Fibroblast of pulmonary artery (primary cell): ENCODE data around the gene GLI1.
"Not testable (repeated sequence)": the region's sequence is repeated elsewhere in the genome, so short reads cannot be mapped to it uniquely, and the experiment has no call there.

Experiments used
- DNase-seq: peaks from one replicate; pipeline ENCODE4 v3.0.0-alpha.2; 2010; ENCODE audit warnings: low read depth
- H3K4me3 ChIP-seq: replicated peaks from 2 replicates; pipeline ENCODE4 v1.5.1; 2011; ENCODE audit warnings: low read depth, mild to moderate bottlenecking, control low read depth, low read length, moderate library complexity
- TF ChIP-seq, protein P1 (sequence below): IDR thresholded peaks from 2 replicates; pipeline ENCODE4 v1.5.1; 2011; ENCODE audit warnings: mild to moderate bottlenecking, control low read depth, low read length, inconsistent platforms; ENCODE audit errors: missing control alignments

Gene GLI1

DNA sequence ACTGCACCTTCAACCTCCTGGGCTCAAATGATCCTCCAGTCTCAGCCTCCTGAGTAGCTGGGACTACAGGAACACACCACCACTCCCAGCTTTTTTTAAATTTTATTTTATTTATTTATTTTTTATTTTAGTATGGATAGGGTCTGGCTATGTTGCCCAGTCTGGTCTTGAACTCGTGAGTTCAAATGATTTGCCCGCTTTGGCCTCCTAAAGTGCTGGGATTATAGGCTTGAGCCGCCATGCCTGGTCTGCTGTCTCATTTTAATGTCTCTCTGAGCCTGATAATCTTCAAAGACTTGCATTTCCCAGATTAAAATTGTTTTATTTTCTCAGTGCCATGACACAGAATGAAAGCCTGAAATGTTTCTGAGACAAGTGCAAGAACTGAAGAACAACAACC is 26.2 kb upstream of the GLI1 start:
- no peak for DNase-seq
- TF ChIP-seq, protein P1, sequence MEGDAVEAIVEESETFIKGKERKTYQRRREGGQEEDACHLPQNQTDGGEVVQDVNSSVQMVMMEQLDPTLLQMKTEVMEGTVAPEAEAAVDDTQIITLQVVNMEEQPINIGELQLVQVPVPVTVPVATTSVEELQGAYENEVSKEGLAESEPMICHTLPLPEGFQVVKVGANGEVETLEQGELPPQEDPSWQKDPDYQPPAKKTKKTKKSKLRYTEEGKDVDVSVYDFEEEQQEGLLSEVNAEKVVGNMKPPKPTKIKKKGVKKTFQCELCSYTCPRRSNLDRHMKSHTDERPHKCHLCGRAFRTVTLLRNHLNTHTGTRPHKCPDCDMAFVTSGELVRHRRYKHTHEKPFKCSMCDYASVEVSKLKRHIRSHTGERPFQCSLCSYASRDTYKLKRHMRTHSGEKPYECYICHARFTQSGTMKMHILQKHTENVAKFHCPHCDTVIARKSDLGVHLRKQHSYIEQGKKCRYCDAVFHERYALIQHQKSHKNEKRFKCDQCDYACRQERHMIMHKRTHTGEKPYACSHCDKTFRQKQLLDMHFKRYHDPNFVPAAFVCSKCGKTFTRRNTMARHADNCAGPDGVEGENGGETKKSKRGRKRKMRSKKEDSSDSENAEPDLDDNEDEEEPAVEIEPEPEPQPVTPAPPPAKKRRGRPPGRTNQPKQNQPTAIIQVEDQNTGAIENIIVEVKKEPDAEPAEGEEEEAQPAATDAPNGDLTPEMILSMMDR, result no peak
- H3K4me3 ChIP-seq, result no peak overlapping the region

DNA sequence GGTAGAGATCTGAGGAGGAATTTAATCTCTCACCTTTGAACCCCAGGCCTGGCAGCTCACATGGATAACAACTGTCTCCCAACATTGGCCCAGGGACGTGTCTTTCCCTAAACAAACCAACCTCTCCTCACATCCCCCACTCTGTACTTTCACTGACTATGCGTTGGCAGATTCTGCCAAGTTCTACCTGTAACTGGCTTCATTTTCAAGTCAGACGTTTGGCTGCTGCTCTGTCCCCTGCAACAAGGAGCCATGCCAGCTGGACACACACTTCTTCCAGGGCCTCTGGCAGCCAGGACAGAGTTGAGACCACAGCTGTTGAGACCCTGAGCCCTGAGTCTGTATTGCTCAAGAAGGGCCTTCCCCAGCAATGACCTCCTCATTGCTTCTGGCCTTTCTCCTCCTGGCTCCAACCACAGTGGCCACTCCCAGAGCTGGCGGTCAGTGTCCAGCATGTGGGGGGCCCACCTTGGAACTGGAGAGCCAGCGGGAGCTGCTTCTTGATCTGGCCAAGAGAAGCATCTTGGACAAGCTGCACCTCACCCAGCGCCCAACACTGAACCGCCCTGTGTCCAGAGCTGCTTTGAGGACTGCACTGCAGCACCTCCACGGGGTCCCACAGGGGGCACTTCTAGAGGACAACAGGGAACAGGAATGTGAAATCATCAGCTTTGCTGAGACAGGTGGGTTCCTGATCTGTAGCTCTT is 24.9 kb upstream of the GLI1 start, which contains the start of gene INHBC:
Gene INHBC (plus strand): TSS at position 268 of the 707 bp plus-strand sequence. CDS start 103 bp downstream, at position 371.
- no peak within 1 kb of the TSS for H3K4me3 ChIP-seq
- TF ChIP-seq, protein P1, result no peak
- DNase-seq, result no peak

DNA sequence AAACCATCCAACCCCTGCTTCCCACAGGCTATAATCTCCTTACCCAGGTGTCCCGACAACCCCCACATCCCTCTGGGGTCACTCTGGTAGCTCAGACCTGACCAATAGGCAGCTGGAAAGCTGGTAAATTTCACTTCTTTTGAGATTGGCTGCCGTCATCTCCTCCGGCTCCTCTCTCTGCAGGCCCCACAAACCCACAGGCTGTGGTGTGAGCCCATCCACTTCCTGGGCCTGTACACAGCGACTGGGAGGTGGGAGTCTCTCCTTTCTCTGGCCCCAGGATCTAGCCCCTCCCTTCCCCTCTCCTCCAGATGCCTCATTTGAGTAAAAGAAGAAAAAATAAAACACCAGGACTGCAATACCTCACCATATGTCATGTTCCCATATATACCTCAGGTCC is 24.3 kb upstream of the GLI1 start:
- TF ChIP-seq, protein P1, result no peak
- no peak for DNase-seq

DNA sequence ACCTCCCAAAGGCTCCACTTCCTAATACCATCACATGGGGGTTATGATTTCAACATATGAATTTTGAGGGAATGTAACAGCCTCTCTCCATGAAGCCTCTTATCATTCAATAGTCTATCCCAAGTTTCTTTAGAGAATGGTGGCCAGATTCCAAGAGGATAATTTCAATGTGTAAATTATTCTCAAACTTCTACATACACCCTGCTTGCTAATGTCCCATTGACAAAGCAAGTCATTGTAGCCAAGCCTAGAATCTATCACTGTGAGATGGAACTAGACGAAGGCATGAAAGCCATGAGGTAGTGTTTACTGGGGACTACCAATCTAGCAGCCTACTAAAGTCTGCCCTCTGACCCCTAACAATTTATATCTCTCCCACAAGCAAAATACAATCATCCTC is 21.2 kb upstream of the GLI1 start:
- no peak for DNase-seq
- TF ChIP-seq, protein P1, result no peak
- H3K4me3 ChIP-seq, result no peak overlapping the region

More for the DNA sequence above, 24.3 kb upstream of the GLI1 start:
- no peak overlapping the region for H3K4me3 ChIP-seq

DNA sequence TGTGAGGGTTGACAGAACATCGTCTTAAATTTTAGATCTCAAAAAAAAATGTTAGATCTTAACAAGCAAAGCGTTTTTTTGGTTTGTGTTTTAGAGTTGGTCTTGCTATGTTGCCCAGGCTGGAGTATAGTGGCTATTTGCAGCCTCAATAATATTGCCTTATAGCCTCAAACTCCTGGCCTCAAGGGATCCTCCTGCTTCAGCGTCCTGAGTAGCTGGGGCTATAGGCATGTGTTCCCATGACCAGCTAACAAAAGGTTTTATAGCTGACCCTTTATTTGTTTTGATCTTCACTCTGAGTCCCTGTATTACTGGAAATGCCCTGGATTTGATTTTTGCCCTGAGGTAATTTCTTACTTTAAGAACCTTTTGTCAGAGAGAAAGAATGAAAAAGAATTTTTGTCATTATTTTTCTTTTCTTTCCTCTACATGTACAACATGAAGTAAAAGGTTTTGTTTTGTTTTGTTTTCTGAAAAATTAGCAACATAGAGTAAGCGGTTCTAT is 19.8 kb upstream of the GLI1 start:
- DNase-seq, result no peak
- H3K4me3 ChIP-seq, result no peak overlapping the region
- TF ChIP-seq, protein P1, result no peak

DNA sequence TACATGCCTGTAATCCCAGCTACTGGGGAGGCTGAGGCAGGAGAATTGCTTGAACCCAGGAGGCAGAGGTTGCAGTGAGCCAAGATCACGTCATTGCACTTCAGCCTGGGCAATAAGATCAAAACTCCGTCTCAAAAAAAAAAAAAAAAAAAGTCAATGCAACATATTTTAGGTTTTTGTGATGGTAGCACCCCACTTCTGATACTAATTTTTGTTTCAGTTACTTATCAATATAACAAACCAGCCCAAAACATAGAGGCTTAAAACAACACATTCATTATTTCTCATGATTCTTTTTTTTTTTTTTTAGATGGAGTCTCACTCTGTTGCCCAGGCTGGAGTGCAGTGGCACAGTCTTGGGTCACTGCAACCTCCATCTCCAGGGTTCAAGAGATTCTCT is 18.2 kb upstream of the GLI1 start:
- DNase-seq, result not testable (repeated sequence)

DNA sequence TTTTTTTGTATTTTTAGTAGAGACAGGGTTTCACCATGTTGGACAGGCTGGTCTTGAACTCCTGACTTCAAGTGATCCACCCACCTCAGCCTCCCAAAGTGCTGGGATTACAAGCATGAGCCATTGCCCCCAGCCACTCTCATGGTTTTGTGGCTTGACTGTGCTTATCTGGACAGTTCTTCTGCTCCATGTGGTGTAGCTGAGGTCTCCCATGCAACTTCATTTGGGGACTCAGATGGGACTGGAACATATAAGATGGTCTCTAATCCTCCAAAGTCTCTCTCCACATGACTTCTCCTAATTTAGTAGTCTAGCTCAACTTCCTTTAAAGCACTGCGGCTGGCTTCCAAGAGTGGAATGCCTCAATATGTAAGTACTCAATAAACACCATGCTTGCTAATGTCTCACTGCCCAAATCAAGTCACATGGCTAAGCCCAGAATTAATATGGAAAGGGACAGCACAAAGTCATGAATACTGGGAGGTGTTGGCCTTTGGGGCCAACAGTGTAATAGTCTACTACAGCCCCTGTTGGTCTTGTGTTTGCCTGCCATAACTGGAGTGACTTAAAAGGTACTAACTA is 17.6 kb upstream of the GLI1 start:
- no peak overlapping the region for H3K4me3 ChIP-seq
- TF ChIP-seq, protein P1, result no peak
- DNase-seq, result no peak

More for the DNA sequence above, 18.2 kb upstream of the GLI1 start:
- H3K4me3 ChIP-seq, result not testable (repeated sequence)

DNA sequence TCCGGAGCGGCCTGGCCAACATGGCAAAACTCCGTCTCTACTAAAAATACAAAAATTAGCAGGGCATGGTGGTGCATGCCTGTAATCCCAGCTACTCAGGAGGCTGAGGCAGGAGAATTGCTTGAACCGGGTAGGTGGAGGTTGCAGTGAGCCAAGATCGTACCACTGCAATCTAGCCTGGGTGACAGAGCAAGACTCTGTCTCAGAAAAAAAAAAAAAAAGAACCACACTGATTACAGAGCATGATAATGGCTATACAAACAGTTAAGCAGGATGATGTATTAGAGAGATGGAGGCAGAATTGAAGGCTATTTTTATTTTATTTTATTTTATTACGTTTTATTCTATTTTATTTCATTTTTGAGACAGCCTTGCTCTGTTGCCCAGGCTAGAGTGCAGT is 15.2 kb upstream of the GLI1 start:
- not testable (repeated sequence) for H3K4me3 ChIP-seq, DNase-seq
